GDM1 (cell line): Measurements from ENCODE around the gene GNLY.

Experiments
- DNase-seq: peaks from one replicate; lab custom pipeline; 2025; lab: John Stamatoyannopoulos, UW

Gene GNLY

DNA sequence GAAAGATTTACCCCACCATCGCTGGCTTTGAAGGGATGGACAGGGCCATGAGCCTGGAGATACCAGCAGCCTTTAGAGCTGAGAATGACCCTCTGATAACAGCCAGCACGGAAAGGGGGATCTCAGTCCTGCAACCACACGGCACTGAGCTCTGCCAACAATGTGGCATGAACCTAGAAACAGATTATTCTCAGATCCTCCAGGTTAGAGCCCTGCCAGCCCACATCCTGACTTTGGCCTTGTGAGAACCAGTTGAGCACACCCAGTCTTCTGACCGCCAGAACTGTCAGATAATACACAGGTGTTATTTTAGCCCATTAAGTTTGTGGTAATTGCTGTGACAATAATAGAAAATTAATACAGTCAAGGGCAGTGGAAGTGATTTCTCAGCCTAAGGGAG, 9.4 kb upstream of the GNLY start:
- no peak for DNase-seq

DNA sequence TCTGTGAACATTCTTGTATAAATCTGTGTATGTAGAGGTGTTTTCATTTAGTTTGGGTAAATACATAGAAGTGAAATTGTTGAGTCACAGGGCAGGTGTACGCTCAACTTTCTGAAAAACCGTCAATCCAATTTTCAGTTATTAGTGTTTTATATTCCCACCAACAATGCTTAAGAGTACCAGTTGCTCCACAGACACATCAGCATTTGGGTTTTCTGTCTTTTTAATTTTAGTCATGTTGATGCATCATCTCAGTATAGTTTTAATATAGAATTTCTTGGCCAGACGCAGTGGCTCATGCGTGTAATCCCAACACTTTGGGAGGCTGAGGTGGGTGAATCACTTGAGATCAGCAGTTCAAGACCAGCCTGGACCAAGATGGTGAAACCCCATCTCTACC, 3.2 kb upstream of the GNLY start:
- DNase-seq = no peak

DNA sequence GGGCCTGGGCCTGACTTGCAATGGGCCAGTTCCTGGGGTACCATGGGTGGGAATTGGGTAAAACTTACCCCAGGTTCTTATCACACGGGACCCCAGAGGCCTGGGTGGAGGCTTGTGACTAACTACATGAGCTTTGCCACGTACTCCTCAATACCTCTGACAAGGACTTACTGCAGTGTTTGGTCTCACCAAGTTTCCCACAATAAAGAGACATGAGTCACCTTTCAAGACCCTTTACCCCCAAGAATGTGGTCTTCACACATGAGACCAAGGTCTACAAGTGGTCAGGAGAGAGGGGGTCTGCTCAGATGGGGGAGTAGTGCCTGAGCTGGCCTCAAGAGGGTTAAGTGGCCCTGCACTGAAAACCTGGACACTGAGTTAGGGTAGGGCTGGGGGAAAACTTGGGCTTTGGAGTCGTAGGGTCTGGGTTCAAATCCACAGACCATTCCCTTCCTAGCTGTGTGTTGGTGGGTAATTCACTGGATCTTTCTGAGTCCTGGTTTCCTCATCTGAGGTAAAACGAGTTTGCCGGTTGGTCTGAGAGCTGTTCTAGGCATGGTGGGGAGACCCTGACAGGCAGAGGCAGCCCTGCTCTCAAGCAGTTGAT, 2.0 kb upstream of the GNLY start:
- DNase-seq = no peak

DNA sequence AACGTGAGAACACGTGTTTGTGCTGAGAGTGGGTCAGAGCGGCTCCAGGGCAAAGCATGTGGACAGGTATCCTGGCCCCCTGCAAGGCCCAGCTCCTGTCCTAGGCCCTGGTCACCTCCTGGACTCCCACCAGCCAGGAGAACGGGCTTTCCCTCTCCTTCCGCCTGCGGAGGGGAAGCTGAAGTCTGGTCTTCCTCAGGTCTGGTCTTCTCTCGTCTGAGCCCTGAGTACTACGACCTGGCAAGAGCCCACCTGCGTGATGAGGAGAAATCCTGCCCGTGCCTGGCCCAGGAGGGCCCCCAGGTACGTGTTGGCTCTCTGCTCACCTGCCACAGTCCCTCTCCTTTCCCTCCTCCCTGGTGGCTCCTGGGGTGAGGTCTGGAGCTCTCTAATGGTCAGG, 963 bp downstream of the GNLY start:
- no peak for DNase-seq

DNA sequence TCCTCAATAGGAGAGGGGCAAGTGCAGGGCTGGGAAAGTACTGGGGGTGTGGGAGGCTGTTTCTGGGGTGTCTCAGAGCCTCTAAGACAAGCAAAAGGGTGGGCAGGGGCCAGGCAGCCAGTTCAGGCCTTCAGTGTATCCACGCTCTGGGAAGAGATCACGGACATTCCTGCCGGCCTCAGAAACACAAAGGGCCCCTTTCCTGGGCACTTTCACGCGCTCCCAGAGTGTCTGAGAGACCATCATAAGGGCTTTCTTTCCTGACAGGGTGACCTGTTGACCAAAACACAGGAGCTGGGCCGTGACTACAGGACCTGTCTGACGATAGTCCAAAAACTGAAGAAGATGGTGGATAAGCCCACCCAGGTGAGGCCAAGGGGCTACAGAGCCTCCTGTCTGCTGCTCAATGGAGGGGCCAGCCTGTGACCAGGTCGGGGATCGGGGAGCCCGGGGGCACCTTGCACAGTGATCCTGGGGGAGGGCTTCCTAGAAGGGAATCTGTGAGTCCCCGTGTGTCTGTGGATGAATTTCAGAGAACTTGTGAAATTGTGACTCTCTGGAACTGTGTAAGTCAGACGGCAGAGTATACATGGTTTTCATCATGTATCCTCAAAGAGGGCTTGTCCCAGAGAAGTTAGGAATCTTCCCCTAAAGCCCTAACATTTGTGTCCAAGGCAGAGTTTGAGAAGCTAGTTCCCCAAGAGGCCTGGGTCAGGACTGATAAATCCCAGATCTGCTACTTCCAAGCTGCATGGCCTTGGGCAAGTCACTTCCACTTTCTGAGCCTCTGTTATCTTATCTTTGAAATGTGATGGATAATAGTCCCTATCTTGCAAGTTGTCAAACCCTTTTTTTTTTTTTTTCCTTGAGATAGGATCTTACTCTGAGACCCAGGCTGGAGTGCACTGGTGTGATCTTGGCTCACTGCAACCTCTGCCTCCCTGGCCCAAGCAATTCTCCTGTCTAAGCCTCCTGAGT, 1.8 kb downstream of the GNLY start:
- no peak for DNase-seq

DNA sequence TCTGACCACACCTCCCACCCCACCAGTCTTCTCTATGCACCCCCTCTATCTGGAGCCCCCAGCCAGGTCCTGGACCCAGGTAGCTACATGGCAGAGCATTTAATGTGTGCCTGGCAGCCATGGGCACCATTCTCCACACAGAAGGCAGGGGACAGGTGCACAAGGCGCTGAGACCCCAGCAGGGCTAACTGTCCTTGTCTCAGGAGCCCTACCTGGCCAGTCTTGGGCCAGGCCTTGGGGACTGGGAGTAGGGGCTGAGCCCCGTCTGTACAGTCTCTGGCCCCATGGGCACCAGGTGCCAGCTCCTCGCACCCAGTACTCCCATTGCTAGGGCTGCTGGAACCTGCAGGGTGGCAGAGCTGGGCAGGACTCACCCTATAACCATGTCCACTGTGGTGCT, 2.9 kb downstream of the GNLY start:
- no peak for DNase-seq

DNA sequence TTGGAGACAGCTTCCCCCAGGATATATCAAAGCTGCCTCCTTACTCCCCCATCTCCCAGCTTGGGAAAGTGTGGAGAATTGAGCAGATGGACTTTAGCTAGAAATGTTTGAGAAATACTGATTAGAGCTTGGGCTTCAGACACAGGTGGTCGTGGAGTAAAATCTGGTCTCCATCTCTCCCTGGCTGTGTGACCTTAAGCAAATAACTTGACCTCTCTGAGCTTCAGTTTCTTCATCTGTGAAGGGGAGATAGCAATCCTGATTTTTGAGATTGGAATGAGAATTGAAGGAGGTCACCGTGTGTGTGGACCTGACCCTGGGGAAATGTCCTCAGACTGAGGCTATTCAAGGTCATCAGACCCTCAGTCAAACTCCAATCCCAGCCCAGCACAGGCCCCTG, 3.6 kb downstream of the GNLY start:
- DNase-seq = no peak

DNA sequence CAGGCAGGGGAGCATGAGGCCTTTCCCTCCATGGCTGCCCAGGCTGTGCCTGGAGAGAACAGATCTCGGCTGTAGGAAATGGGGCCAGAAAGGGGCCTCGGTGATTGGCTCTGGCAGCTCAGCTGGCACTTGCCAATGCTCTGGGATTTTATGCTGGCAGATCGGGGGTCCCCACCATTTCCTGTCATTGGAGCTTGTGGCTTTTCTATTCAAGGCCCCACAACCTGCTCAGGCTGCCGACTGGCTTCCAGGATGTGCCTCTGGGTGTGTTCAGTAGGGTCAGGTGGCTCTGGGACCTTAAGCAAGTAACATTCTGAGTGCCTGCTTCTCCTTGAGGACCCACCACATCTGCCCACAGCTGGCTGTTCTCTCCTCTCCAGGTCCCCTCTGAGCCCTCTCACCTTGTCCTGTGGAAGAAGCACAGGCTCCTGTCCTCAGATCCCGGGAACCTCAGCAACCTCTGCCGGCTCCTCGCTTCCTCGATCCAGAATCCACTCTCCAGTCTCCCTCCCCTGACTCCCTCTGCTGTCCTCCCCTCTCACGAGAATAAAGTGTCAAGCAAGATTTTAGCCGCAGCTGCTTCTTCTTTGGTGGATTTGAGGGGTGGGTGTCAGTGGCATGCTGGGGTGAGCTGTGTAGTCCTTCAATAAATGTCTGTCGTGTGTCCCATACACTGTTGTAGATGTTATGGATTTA, 4.2 kb downstream of the GNLY start:
- DNase-seq = no peak

DNA sequence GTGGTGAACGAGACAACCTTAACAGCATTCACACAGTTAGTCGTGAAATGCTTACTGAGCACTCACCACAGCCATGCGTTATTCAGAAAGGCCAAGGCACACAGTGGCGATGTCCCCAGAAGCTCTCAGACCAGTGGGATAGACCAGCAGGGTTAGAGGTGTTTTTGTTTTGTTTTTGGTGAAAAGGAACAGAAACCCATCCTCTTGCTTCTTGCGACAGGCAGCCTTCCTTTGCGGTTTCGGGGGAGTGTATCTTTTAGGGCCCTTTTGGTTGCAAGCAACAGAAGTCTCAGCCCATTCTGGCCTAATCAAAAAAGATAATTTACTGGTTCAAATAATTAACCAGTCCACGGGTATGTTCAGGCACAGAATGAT, 4.7 kb downstream of the GNLY start:
- no peak for DNase-seq

DNA sequence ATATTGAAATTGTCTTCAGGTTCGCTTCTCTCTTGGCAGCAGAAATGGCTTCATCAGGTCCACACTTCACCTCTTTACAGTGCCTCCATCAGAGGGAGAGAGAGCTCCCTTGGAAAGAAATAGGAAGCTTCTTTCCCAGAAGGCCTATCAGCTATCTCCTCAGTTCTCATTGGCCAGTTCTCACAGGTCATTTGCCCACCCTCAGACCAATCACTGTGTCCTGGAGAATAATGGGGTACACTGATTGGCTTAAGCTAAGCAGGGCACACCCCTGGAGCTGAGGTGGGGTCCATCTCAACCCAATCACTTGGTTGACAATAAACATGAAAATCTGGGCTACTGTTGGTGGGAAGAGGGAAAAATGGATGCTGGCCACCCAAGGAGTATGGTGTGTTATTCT, 5.2 kb downstream of the GNLY start:
- DNase-seq = no peak

DNA sequence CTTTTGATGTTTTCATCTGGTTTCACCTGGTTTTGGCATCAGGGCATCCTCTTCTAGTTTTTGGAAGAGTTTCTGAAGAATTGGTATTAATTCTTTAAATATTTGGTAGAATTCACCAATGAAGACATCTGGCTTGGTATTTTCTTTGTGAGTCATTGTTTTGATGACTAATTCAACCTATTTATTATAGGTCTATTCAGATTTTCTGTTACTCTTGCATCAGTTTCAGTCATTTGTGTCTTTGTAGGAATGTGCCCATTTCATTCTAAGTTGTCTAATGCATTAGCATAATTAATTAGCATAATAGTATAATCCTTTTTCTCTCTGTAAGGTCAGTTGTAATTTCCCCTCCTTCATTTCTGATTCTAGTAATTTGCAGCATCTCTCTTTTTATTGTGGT, 8.0 kb downstream of the GNLY start:
- no peak for DNase-seq

DNA sequence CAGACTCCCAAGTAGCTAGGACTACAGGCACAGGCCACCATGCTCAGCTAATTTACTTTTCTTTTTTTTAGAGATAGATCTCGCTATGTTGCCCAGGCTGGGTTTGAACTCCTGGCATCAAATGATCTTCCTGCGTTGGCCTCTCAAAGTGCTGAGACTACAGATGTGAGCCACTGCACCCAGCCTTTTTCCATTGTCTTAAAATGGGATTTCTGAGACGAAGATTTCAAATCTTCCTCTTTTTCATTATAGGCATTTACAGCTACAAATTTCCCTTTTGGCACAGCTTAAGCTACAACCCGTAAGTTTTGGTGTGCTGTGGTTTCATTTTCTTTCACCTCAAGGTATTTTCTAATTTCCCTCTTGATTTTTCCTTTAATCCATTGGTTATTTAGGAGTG, 8.6 kb downstream of the GNLY start:
- DNase-seq = no peak

DNA sequence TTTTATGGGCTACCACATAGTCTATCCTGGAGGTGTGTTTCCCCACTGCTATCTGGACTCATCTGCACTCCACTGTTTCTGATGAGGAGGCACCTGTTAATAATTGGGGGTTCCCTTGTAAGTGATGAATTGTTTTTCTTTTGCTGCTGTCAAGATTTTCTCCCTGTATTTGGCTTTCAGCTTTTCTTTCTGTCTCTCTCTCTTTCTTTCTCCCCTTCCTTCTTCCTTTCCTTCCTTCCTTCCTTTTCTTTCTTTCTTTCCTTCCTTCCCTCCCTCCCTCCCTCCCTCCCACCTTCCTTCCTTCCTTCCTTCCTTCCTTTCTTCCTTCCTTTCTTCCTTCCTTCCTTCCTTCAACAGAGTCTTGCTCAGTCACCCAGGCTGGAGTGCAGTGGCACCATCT, 9.2 kb downstream of the GNLY start:
- no peak for DNase-seq

DNA sequence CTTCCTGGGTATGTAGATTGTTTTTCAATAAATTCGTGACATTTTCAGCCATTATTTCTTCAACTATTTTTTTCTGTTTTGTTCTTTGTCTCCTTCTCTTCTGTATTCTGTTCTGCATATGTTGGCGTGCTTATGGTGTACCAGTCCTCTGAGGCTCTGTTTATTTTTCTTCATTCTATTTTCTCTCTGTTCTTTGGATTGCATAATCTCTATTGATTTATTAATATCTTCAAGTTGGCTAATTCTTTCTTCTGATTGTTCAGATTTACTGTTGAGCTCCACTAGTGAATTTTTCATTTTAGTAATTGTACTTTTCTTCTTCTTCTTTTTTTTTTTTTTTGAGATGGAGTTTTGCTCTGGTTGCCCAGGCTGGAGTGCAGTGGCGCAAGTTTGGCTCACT, 9.9 kb downstream of the GNLY start:
- no peak for DNase-seq

DNA sequence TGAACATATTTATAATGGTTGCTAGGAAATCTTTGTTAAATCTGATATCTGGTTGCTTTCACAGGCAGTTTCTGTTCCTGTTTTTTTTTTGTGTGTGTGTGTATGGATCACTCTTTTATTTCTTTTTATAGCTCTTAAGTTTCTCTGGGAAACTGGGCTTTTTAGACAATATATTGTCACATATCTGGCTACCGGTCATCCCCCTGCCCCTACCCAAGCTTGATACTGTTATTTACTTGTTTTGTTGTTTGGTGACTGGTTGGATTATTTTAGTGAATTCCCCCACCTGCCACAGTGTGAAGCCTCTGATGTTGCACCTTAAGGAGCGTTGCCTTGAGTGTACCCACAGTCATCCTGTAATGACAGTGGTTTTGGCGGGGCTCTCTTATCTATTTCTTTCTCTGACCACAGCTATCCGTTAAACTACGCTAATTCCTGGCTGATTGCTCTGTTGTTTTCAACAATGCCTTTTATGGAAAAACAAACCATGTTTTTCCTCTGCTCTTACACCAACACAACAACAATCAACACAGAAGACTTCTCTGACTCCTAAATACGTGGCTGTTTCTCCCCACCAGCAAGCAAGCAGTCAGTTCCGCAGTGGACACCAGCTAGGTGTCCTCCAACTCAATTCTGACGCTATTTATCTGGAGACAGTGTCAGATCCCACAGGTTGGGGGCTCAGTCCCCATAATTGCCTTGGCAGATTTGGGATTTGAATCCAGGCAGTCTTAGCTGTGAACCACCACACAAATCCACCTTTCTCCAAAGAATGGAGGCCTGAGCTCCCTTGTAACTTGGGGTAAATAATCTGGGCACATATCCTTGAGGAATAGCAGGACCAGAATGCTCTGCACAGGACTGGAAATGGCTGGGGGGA, 10.9 kb downstream of the GNLY start:
- no peak for DNase-seq

DNA sequence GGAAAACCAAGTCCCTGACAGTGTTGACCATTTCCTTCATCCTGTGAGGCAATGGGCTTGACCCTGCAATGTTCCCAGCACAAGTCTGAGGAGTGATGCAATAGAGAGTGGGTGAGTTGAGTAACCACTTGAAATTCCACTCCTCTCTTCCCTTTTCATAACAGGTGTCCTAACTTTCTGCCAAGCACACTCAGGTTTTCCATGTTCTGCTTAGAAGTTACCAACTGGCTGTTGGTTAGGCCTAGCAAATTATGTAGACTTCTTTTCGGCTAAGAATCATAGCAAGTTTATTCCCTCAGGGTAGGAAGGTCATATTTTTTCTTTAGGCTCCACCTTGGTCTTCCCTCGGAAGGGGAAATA, 11.5 kb downstream of the GNLY start:
- no peak for DNase-seq

DNA sequence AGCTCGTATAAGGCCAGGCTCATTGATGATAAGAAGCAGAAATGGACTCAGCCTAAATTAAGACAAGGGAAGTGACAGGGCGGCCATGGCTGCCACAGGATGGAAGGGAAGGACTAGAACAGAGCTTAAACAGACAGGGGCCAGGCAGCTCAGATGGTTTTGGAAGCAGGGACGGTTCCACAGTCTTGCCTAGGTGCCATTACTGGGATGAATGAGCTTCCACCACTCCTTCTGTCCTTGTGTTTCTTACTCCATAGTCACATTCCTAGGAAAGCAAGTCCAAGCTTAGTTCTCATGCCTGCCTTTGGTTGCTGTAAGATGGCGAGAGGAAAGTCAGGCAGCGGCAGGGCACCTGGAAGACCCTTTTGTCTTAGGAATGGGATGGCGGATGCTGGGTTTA, 11.9 kb downstream of the GNLY start:
- DNase-seq = no peak

DNA sequence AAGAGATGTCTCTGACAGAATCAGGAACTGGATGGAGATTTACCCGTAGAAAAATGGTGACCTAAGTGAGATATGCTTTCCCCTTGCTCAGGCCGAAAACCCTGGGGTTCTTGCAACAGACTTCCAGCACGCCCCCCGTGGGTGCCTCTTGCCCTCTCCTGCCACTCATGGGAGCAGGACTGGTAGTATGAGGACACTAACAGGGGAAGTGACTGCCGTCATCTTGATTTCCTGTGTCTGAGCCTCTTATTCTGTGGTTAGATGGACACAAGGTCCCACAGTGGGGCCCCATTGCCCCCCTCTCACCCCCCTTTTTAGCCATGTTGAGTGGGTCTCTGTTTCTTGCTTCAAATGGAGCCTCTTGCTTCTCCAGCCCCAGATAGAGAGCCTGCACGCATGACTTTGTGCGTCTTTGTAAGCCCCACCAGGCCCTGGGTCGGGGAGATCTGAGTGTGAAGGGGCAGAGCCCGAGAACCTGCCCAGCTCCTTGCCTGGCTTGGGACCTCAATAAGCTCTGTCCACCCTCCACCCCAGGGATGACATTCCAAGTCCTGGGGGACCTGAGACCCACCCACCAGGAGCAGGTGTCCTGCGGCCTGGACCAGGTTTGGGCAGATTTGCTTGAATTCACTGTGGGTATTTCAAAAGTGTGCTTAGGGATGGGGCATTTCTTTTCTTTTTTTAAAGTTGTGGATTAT, 12.6 kb downstream of the GNLY start:
- DNase-seq = no peak

DNA sequence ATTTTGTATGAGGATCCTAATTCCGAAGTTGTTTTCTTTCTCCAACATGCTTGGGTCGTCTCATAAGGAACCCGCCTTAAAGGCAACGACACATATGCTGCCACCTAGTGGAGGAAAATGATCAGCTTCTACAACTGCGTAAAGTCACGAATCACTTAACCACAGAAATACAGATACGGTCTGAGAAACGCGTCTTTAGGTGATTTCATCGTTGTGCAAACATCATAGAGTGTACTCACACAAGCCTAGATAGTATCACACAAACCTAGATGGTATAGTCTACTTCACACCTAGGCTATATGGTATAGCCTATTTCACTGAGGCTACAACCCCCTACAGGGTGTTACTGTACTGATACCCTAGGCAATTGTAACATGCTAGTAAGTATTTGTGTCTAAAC, 13.1 kb downstream of the GNLY start:
- peak; percentile 79 for DNase-seq

DNA sequence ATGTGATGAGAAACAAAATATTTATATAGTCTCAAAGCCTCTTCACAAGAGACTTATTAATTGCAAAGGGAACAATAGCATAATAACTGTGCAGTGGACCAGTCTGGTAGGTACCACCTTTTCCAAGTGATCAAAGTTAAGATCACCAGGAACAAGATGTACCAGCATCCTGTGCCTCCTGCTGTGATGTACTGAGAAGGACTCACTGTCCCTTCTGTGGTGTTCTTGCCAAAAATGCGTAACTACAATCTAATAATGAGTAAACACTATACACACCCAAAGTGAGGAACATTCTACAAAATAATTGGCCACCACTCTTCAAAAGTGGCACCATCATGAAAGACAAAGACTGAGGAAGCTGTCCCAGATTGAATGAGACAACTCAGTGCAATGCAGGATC, 14.5 kb downstream of the GNLY start:
- DNase-seq = no peak

DNA sequence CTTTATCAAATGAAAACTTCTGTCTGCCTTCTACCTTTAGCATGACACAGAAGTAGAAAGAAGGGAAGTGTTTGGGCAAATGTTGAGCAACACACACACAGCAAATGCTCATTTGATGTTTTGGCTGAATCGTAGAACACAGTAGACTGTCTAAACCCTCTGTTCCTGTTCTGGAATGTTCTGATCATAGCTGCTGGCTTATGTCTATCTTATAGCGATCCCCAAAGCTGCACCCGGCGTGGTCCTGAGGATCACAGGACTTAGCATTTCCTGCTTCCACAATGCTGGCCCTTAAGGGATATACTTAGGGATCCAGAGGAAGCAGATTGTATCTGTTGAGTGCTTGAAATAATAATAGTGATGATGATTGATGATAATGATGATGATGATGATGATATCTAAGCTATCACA, 15.2 kb downstream of the GNLY start:
- DNase-seq = no peak
